H1 (cell line): Measurements from ENCODE around the gene THSD1. TPM values are rescaled to one million over a fixed set of nuclear protein-coding genes. Genes with fewer than 3 reads are reported as not detected.

Experiments used
- CTCF ChIA-PET: fragments of 300-600 bp; sonication (Branson Sonifier 250); formaldehyde crosslinking; loops from one replicate; lab custom pipeline; 2021; ENCODE audit not compliant: partially characterized antibody; lab: Charles Lee
- POLR2A ChIA-PET: fragments of 300-600 bp; sonication (Branson Sonifier 250); formaldehyde crosslinking; loops from one replicate; lab custom pipeline; 2021; ENCODE audit warnings: inconsistent platforms; ENCODE audit not compliant: partially characterized antibody; lab: Charles Lee
- DNase-seq, 2 experiments: peaks; one replicate each; pipeline versions ENCODE4 v3.0.0 to v3.0.0-alpha.2; 2010 to 2022; ENCODE audit warnings: low spot score in 2 of 2, low read depth in 1 of 2, mixed read lengths in 1 of 2
- FAIRE-seq: peaks from 2 replicates; lab custom pipeline; 2011; peaks lifted over from hg19 to GRCh38; lab: Jason Lieb, UNC
- H2AFZ ChIP-seq: 2 replicates; pipeline ENCODE4 v1.8.1; 2012; ENCODE audit warnings: low read length, inconsistent platforms
- H2AK5ac ChIP-seq: 2 replicates; pipeline ENCODE4 v1.6.1; 2013; ENCODE audit warnings: low read depth, low read length
- H2BK120ac ChIP-seq: replicated peaks from 2 replicates; pipeline ENCODE3; 2013; ENCODE audit warnings: low read depth, low read length, inconsistent platforms
- H2BK12ac ChIP-seq: 2 replicates; pipeline ENCODE4 v1.6.1; 2013; ENCODE audit warnings: low read depth, low read length
- H2BK15ac ChIP-seq: 2 replicates; pipeline ENCODE4 v1.6.1; 2013; ENCODE audit warnings: low read length
- H2BK20ac ChIP-seq: 2 replicates; pipeline ENCODE4 v1.6.1; 2013; ENCODE audit warnings: low read length
- H2BK5ac ChIP-seq: 2 replicates; pipeline ENCODE4 v1.6.1; 2013; ENCODE audit warnings: low read depth, low read length
- H3K14ac ChIP-seq: 2 replicates; pipeline ENCODE4 v1.6.1; 2013; ENCODE audit warnings: inconsistent platforms; ENCODE audit not compliant: insufficient read length
- H3K18ac ChIP-seq: 2 replicates; pipeline ENCODE4 v1.6.1; 2013; ENCODE audit warnings: low read length; ENCODE audit errors: extremely low read depth
- H3K23ac ChIP-seq: 2 replicates; pipeline ENCODE4 v1.6.1; 2013; ENCODE audit warnings: inconsistent platforms; ENCODE audit not compliant: insufficient read length
- H3K23me2 ChIP-seq: 2 replicates; pipeline ENCODE4 v1.6.1; 2013; ENCODE audit warnings: low read depth, low read length
- H3K27ac ChIP-seq: 2 replicates; pipeline ENCODE4 v1.6.1; 2011; ENCODE audit warnings: low read depth, low read length, inconsistent platforms
- H3K27me3 ChIP-seq, 4 experiments: replicated peaks in 1 of 4; 1 replicate in 1 of 4; 2 replicates in 3 of 4; pipeline versions ENCODE4 v1.6.1 to v1.8.1; 2011 to 2013; ENCODE audit warnings: low read length in 3 of 4, mild to moderate bottlenecking in 3 of 4, inconsistent platforms in 2 of 4, mixed read lengths in 2 of 4, moderate library complexity in 1 of 4; ENCODE audit not compliant: control insufficient read depth in 3 of 4, insufficient read depth in 3 of 4; ENCODE audit errors: extremely low read depth in 1 of 4
- H3K36me3 ChIP-seq, 4 experiments: 2 replicates each; pipeline versions ENCODE4 v1.6.1 to v1.8.1; 2011 to 2013; ENCODE audit warnings: mild to moderate bottlenecking in 4 of 4, low read length in 3 of 4, moderate library complexity in 2 of 4, control low read depth in 1 of 4, inconsistent platforms in 1 of 4; ENCODE audit not compliant: insufficient read depth in 4 of 4, control insufficient read depth in 2 of 4
- H3K4ac ChIP-seq: replicated peaks from 2 replicates; pipeline ENCODE3; 2013; ENCODE audit warnings: low read length, low read depth, mixed read lengths, inconsistent platforms; ENCODE audit not compliant: insufficient read length
- H3K4me1 ChIP-seq, 4 experiments: replicated peaks in 1 of 4; 1 replicate in 1 of 4; 2 replicates in 3 of 4; pipeline versions ENCODE4 v1.6.1 to v1.8.1; 2011 to 2013; ENCODE audit warnings: low read length in 3 of 4, inconsistent platforms in 2 of 4, mixed read lengths in 1 of 4; ENCODE audit not compliant: insufficient read depth in 4 of 4, control insufficient read depth in 3 of 4
- H3K4me2 ChIP-seq, 2 experiments: 2 replicates each; pipeline versions ENCODE4 v1.6.1 to v1.8.1; 2011 to 2013; ENCODE audit warnings: low read depth in 2 of 2, low read length in 2 of 2, control low read depth in 1 of 2, inconsistent platforms in 1 of 2, mild to moderate bottlenecking in 1 of 2; ENCODE audit not compliant: insufficient read depth in 1 of 2
- H3K4me3 ChIP-seq, 4 experiments: fragments of 200-600, 300-600 bp in 1 of 4; sonication (generic), shearing (Covaris generic), sonication (Bioruptor Twin) in 1 of 4; 2 replicates each; pipeline versions ENCODE4 v1.5.1 to v1.8.1; 2011 to 2016; ENCODE audit warnings: low read length in 4 of 4, low read depth in 3 of 4, control low read depth in 2 of 4, inconsistent platforms in 2 of 4, mild to moderate bottlenecking in 2 of 4, mixed read lengths in 1 of 4, moderate library complexity in 1 of 4; ENCODE audit not compliant: insufficient read depth in 2 of 4; ENCODE audit errors: extremely low read depth in 1 of 4
- H3K56ac ChIP-seq: replicated peaks from 2 replicates; pipeline ENCODE3; 2013; ENCODE audit warnings: low read depth, mild to moderate bottlenecking, mixed read lengths, low read length, inconsistent platforms; ENCODE audit not compliant: insufficient read length
- H3K79me1 ChIP-seq: 2 replicates; pipeline ENCODE4 v1.6.1; 2013; ENCODE audit warnings: low read depth, low read length, control low read depth
- H3K79me2 ChIP-seq, 2 experiments: 2 replicates each; pipeline versions ENCODE4 v1.6.1 to v1.8.1; 2012 to 2013; ENCODE audit warnings: low read length in 2 of 2, mild to moderate bottlenecking in 2 of 2, inconsistent platforms in 1 of 2; ENCODE audit not compliant: insufficient read depth in 2 of 2, control insufficient read depth in 1 of 2
- H3K9ac ChIP-seq, 4 experiments: replicated peaks in 1 of 4; 1 replicate in 1 of 4; 2 replicates in 3 of 4; pipeline versions ENCODE4 v1.6.1 to v1.8.1; 2011 to 2013; ENCODE audit warnings: low read depth in 3 of 4, low read length in 3 of 4, control low read depth in 2 of 4, mild to moderate bottlenecking in 2 of 4, moderate library complexity in 2 of 4, inconsistent platforms in 1 of 4; ENCODE audit errors: extremely low read depth in 1 of 4
- H3K9me3 ChIP-seq, 2 experiments: 2 replicates each; pipeline versions ENCODE4 v1.6.1 to v1.8.1; 2012 to 2013; ENCODE audit warnings: mild to moderate bottlenecking in 2 of 2, moderate library complexity in 2 of 2, control low read depth in 1 of 2, inconsistent platforms in 1 of 2, low read depth in 1 of 2, low read length in 1 of 2, mixed read lengths in 1 of 2; ENCODE audit not compliant: insufficient read depth in 2 of 2
- H4K20me1 ChIP-seq, 2 experiments: replicated peaks in 1 of 2; 2 replicates each; pipeline versions ENCODE3 to v1.8.1; 2011 to 2013; ENCODE audit warnings: inconsistent platforms in 2 of 2, low read length in 2 of 2, mild to moderate bottlenecking in 1 of 2; ENCODE audit not compliant: insufficient read depth in 2 of 2, control insufficient read depth in 1 of 2
- H4K5ac ChIP-seq: 2 replicates; pipeline ENCODE4 v1.6.1; 2013; ENCODE audit warnings: low read length, low read depth, mixed read lengths, inconsistent platforms; ENCODE audit not compliant: insufficient read length
- H4K8ac ChIP-seq: 2 replicates; pipeline ENCODE4 v1.8.0; 2013; ENCODE audit warnings: mild to moderate bottlenecking, moderate library complexity, low read length, inconsistent platforms; ENCODE audit not compliant: insufficient read depth; ENCODE audit errors: extremely low read depth
- H4K91ac ChIP-seq: replicated peaks from 2 replicates; pipeline ENCODE3; 2013; ENCODE audit warnings: low read length, mixed read lengths, inconsistent platforms; ENCODE audit not compliant: insufficient read length
- BACH1 ChIP-seq: IDR thresholded peaks from 2 replicates; pipeline ENCODE4 v1.6.1; 2012; ENCODE audit warnings: low read length, improper control_type of control experiment
- BRCA1 ChIP-seq: IDR thresholded peaks from 2 replicates; pipeline ENCODE4 v1.6.1; 2012; ENCODE audit warnings: low read depth, low read length, improper control_type of control experiment
- CBX8 ChIP-seq: fragments of 300-800, 300-1000 bp; sonication (generic); IDR thresholded peaks from 2 replicates; pipeline ENCODE4 v1.7.1; 2016; ENCODE audit warnings: low read depth, low read length, borderline replicate concordance
- CEBPB ChIP-seq: IDR thresholded peaks from 2 replicates; pipeline ENCODE4 v1.6.1; 2012; ENCODE audit warnings: low read depth, low read length
- HDAC2 ChIP-seq, 2 experiments: fragments of 300-600 bp in 1 of 2; sonication (generic) in 1 of 2; IDR thresholded peaks; 2 replicates each; pipeline ENCODE4 v1.6.1; 2011 to 2012; ENCODE audit warnings: low read depth in 2 of 2, low read length in 2 of 2, mild to moderate bottlenecking in 2 of 2, moderate library complexity in 2 of 2, borderline replicate concordance in 1 of 2, inconsistent platforms in 1 of 2
- KDM5A ChIP-seq: fragments of 200-600 bp; IDR thresholded peaks from 2 replicates; pipeline ENCODE4 v1.7.1; 2012; ENCODE audit warnings: mild to moderate bottlenecking, low read length, inconsistent platforms, mixed read lengths
- MAFK ChIP-seq: IDR thresholded peaks from 2 replicates; pipeline ENCODE4 v1.6.1; 2012; ENCODE audit warnings: low read depth, mild to moderate bottlenecking, improper control_type of control experiment, low read length
- NRF1 ChIP-seq: IDR thresholded peaks from 2 replicates; pipeline ENCODE4 v1.6.1; 2011; ENCODE audit warnings: mild to moderate bottlenecking, low read depth, low read length, improper control_type of control experiment
- POU5F1 ChIP-seq: IDR thresholded peaks from 2 replicates; pipeline ENCODE4 v1.6.1; 2011; ENCODE audit warnings: low read depth, mild to moderate bottlenecking, low read length, moderate library complexity
- RAD21 ChIP-seq, 2 experiments: IDR thresholded peaks in 1 of 2; conservative IDR thresholded peaks in 1 of 2; 2 replicates each; pipeline ENCODE4 v1.6.1; 2011; ENCODE audit warnings: low read depth in 2 of 2, low read length in 2 of 2, improper control_type of control experiment in 1 of 2, inconsistent platforms in 1 of 2, mild to moderate bottlenecking in 1 of 2, moderate library complexity in 1 of 2
- RNF2 ChIP-seq: fragments of 200-900, 300-1000 bp; sonication (generic); IDR thresholded peaks from 2 replicates; pipeline ENCODE4 v1.7.1; 2016; ENCODE audit warnings: borderline replicate concordance, low read depth, mild to moderate bottlenecking, antibody characterized with exemption, low read length; ENCODE audit not compliant: poor library complexity, severe bottlenecking; ENCODE audit errors: missing control alignments
- SP1 ChIP-seq: IDR thresholded peaks from 2 replicates; pipeline ENCODE4 v1.6.1; 2011; ENCODE audit warnings: low read depth, low read length
- WGBS, 2 experiments: shearing (Covaris generic) in 1 of 2; methylation state at CpG; one replicate each; pipeline versions ENCODE4 v1.1.6 to v1.1.7; 2013 to 2015; ENCODE audit warnings: low lambda C conversion rate in 2 of 2, mixed read lengths in 2 of 2, inconsistent platforms in 1 of 2, low coverage in 1 of 2, missing lambda C conversion rate in 1 of 2; ENCODE audit not compliant: insufficient replicate concordance in 2 of 2, insufficient coverage in 1 of 2, insufficient read length in 1 of 2; ENCODE audit errors: extremely low coverage in 1 of 2, missing lambda C conversion rate in 1 of 2; 5-methylcytosine and 5-hydroxymethylcytosine counted together
- polyA plus RNA-seq, 7 experiments: library from polyadenylated mRNA; depleted of rRNA in 3 of 7; stranded (reverse) in 5 of 7; unstranded in 2 of 7; fragments of >200 nt in 5 of 7; fragments of 200-250 nt in 2 of 7; gene quantifications; 1 replicate in 5 of 7; 2 replicates in 1 of 7; 4 replicates in 1 of 7; pipeline versions ENCODE4 v1.2.1 to v1.2.3, GENCODE V29; 2011 to 2013; ENCODE audit warnings: missing spikeins in 2 of 7, mixed read lengths in 2 of 7
- total RNA-seq: library from RNA; stranded (reverse); fragmentation: NEBNext Ultra II Directional; extraction: Animal tissue kit (Norgen Biotek cat#: 25700); gene quantifications from 2 replicates; pipeline ENCODE4 v1.2.1, GENCODE V29; 2021

The THSD1 gene
- total and polyA plus RNA-seq, 2 of the 8 experiments (the other 6 are each of a cell fraction or from before 2014, with no cell fraction given) = 0.17 to 0.35 TPM

- peaks cover 9% of the 10 kb centered on the region for H3K23me2 ChIP-seq
- TF ChIP-seq NRF1 = no peak
- TF ChIP-seq BRCA1 = no peak
- no peak for TF ChIP-seq RNF2
- TF ChIP-seq SP1 = no peak
- no peak for TF ChIP-seq HDAC2 (IDR thresholded peaks at IDR 0.05; ENCODE audit: borderline replicate concordance in 1 of 2, low read depth in 2 of 2, low read length in 2 of 2)
- no peak for TF ChIP-seq MAFK
- TF ChIP-seq POU5F1 = no peak
- no peak for TF ChIP-seq RAD21 (IDR thresholded peaks at IDR 0.05 in 1 of 2, conservative IDR thresholded peaks at IDR 0.05 in 1 of 2; ENCODE audit: low read depth in 2 of 2, low read length in 2 of 2)
- no peak for TF ChIP-seq KDM5A
- TF ChIP-seq CBX8 = no peak
- no peak for TF ChIP-seq CEBPB
- TF ChIP-seq BACH1 = no peak
- H3K27me3 ChIP-seq = no peaks in the 10 kb centered on the region
- no peak overlapping the region for H2AK5ac ChIP-seq
- no peak overlapping the region for H4K91ac ChIP-seq
- H3K9ac ChIP-seq = no peak overlapping the region
- H3K23ac ChIP-seq = no peak overlapping the region
- peaks cover 0 to 6% of the 10 kb centered on the region in 2 experiments for H4K20me1 ChIP-seq
- H2BK120ac ChIP-seq = no peak overlapping the region
- no peak overlapping the region for H2BK20ac ChIP-seq
- no peak for FAIRE-seq
- no peak overlapping the region for H3K4me3 ChIP-seq
- H3K79me2 ChIP-seq = peaks cover 0 to 32% of the 10 kb centered on the region in 2 experiments; a peak in 2 of 4 replicates
- H3K4me1 ChIP-seq = peaks cover 2 to 7% (median 4%) of the 10 kb centered on the region in 4 experiments; a peak in 4 of 7 replicates
- no peak overlapping the region for H3K4ac ChIP-seq
- no peak overlapping the region for H3K56ac ChIP-seq
- H3K36me3 ChIP-seq = peaks cover 0 to 11% (median 5%) of the 10 kb centered on the region in 4 experiments; a peak in 3 of 8 replicates
- WGBS, 2 experiments = 88% methylated on average over 2 of the region's 2 CpGs; no CpG with 5 or more reads in 1 of the 2 experiments
- H2BK15ac ChIP-seq = no peak overlapping the region
- H4K5ac ChIP-seq = no peak overlapping the region
- ChIA-PET POLR2A (no interaction called here), CTCF (no interaction called here)
- peaks cover 7% of the 10 kb centered on the region for H3K79me1 ChIP-seq
- H2BK5ac ChIP-seq = no peak overlapping the region
- DNase-seq = no peak
- H3K27ac ChIP-seq = no peak overlapping the region
- no peak overlapping the region for H2BK12ac ChIP-seq
- H3K9me3 ChIP-seq = no peaks in the 10 kb centered on the region
- H3K18ac ChIP-seq = no peak overlapping the region
- no peak overlapping the region for H3K4me2 ChIP-seq
- H3K14ac ChIP-seq = no peak overlapping the region
- no peak overlapping the region for H2AFZ ChIP-seq
- no peak overlapping the region for H4K8ac ChIP-seq
These were observed 46.5 kb upstream of the THSD1 start for GRCh38 chr13:52452470-52452869.
